Trophoblast cell (in vitro differentiated cells and primary cell): ENCODE results near the gene TECPR1.
A peak's percentile ranks its signal among the peaks of the same experiment; 100 is the strongest.

Experiments
- DNase-seq, 2 donors: peaks; one replicate each; pipeline ENCODE4 v3.0.0-alpha.2; 2016
- H2AFZ ChIP-seq: 2 replicates; pipeline ENCODE4 v1.6.1; 2013; ENCODE audit warnings: low read length, moderate library complexity, mild to moderate bottlenecking; ENCODE audit not compliant: insufficient read depth, poor library complexity
- H2AK5ac ChIP-seq: 2 replicates; pipeline ENCODE4 v1.6.1; 2013; ENCODE audit warnings: mild to moderate bottlenecking, low read length
- H2BK120ac ChIP-seq: 2 replicates; pipeline ENCODE4 v1.6.1; 2013; ENCODE audit warnings: low read length, mild to moderate bottlenecking, moderate library complexity; ENCODE audit not compliant: insufficient read depth, poor library complexity
- H2BK12ac ChIP-seq: 2 replicates; pipeline ENCODE4 v1.6.1; 2013; ENCODE audit warnings: mild to moderate bottlenecking, low read length, moderate library complexity
- H2BK5ac ChIP-seq: 2 replicates; pipeline ENCODE4 v1.6.1; 2013; ENCODE audit warnings: low read length, low read depth, moderate library complexity, mild to moderate bottlenecking; ENCODE audit not compliant: poor library complexity
- H3K14ac ChIP-seq: 2 replicates; pipeline ENCODE4 v1.6.1; 2013; ENCODE audit warnings: mild to moderate bottlenecking, low read length
- H3K18ac ChIP-seq: 2 replicates; pipeline ENCODE4 v1.6.1; 2013; ENCODE audit warnings: mild to moderate bottlenecking, low read length
- H3K23ac ChIP-seq: 2 replicates; pipeline ENCODE4 v1.6.1; 2013; ENCODE audit warnings: low read length
- H3K27ac ChIP-seq: 2 replicates; pipeline ENCODE4 v1.5.1; 2013; ENCODE audit warnings: low read depth, mild to moderate bottlenecking, inconsistent platforms, low read length, moderate library complexity
- H3K27me3 ChIP-seq: 2 replicates; pipeline ENCODE4 v1.6.1; 2013; ENCODE audit warnings: inconsistent platforms, mild to moderate bottlenecking, low read length, moderate library complexity; ENCODE audit not compliant: insufficient read depth
- H3K36me3 ChIP-seq, 2 experiments: 1 replicate in 1 of 2; 2 replicates in 1 of 2; pipeline ENCODE4 v1.6.1; 2013; ENCODE audit warnings: low read length in 2 of 2, mild to moderate bottlenecking in 2 of 2, moderate library complexity in 1 of 2; ENCODE audit not compliant: insufficient read depth in 2 of 2, control insufficient read depth in 1 of 2
- H3K4ac ChIP-seq: 2 replicates; pipeline ENCODE4 v1.6.1; 2013; ENCODE audit warnings: low read depth, mild to moderate bottlenecking, low read length, moderate library complexity
- H3K4me1 ChIP-seq, 2 experiments: 1 replicate in 1 of 2; 2 replicates in 1 of 2; pipeline ENCODE4 v1.6.1; 2013; ENCODE audit warnings: low read length in 2 of 2, mild to moderate bottlenecking in 2 of 2, moderate library complexity in 1 of 2; ENCODE audit not compliant: insufficient read depth in 2 of 2, control insufficient read depth in 1 of 2
- H3K4me2 ChIP-seq: 2 replicates; pipeline ENCODE4 v1.6.1; 2013; ENCODE audit warnings: inconsistent platforms, mild to moderate bottlenecking, low read length, moderate library complexity
- H3K4me3 ChIP-seq: 2 replicates; pipeline ENCODE4 v1.5.1; 2013; ENCODE audit warnings: mild to moderate bottlenecking, low read depth, low read length, inconsistent platforms
- H3K79me1 ChIP-seq: one replicate; pipeline ENCODE4 v1.6.1; 2013; ENCODE audit warnings: low read length
- H3K79me2 ChIP-seq: 2 replicates; pipeline ENCODE4 v1.6.1; 2013; ENCODE audit warnings: low read length, mild to moderate bottlenecking; ENCODE audit not compliant: control insufficient read depth, insufficient read depth, poor library complexity
- H3K9ac ChIP-seq: 2 replicates; pipeline ENCODE4 v1.6.1; 2013; ENCODE audit warnings: mild to moderate bottlenecking, low read length
- H3K9me3 ChIP-seq: 2 replicates; pipeline ENCODE4 v1.6.1; 2013; ENCODE audit warnings: low read depth, mild to moderate bottlenecking, control low read depth, inconsistent platforms, low read length; ENCODE audit not compliant: insufficient read depth
- H4K12ac ChIP-seq: 2 replicates; pipeline ENCODE4 v1.6.1; 2013; ENCODE audit warnings: low read depth, mild to moderate bottlenecking, low read length, moderate library complexity
- H4K8ac ChIP-seq: 2 replicates; pipeline ENCODE4 v1.6.1; 2013; ENCODE audit warnings: low read depth, mild to moderate bottlenecking, low read length, moderate library complexity
- H4K91ac ChIP-seq: one replicate; pipeline ENCODE4 v1.6.1; 2013; ENCODE audit warnings: low read depth, mild to moderate bottlenecking, low read length, moderate library complexity
- WGBS: extraction: QIAGEN DNeasy Blood & Tissue Kit; methylation state at CpG from one replicate; pipeline ENCODE4 v1.1.7; 2013; ENCODE audit warnings: missing lambda C conversion rate; ENCODE audit not compliant: insufficient read length, insufficient coverage; ENCODE audit errors: extremely low coverage; 5-methylcytosine and 5-hydroxymethylcytosine counted together

The TECPR1 gene

GRCh38 chr7:98287486-98287959 lies 35.5 kb upstream of the TECPR1 start:
- peaks cover 50 to 61% of the 10 kb centered on the region in 2 experiments for H3K36me3 ChIP-seq
- H3K4me2 ChIP-seq = no peak overlapping the region
- H4K12ac ChIP-seq = no peak overlapping the region
- H3K9ac ChIP-seq = no peak overlapping the region
- peak overlapping the region; percentile 29 for H2BK5ac ChIP-seq
- peaks cover 44 to 57% of the 10 kb centered on the region in 2 experiments for H3K4me1 ChIP-seq
- H4K8ac ChIP-seq = peak overlapping the region; percentile 20
- peak; percentile 19 to 46 for DNase-seq
- H3K4me3 ChIP-seq = no peak overlapping the region
- peak overlapping the region; percentile 85 for H2AK5ac ChIP-seq
- H4K91ac ChIP-seq = peak overlapping the region; percentile 71
- H3K27me3 ChIP-seq = no peaks in the 10 kb centered on the region
- H3K79me2 ChIP-seq = peaks cover 46% of the 10 kb centered on the region
- H3K9me3 ChIP-seq = no peaks in the 10 kb centered on the region
- peak overlapping the region; percentile 96 for H3K4ac ChIP-seq
- no peak overlapping the region for H2AFZ ChIP-seq
- H3K27ac ChIP-seq = peak overlapping the region; percentile 55
- H3K18ac ChIP-seq = peak overlapping the region; percentile 31
- H3K79me1 ChIP-seq = peaks cover 41% of the 10 kb centered on the region
- H2BK120ac ChIP-seq = peak overlapping the region; percentile 20
- H3K14ac ChIP-seq = peak overlapping the region; percentile 76
- no peak overlapping the region for H3K23ac ChIP-seq
- WGBS = no CpG with 5 or more reads among the region's 14 CpGs
- H2BK12ac ChIP-seq = peak overlapping the region; percentile 1

GRCh38 chr7:98286701-98287485 lies 34.9 kb upstream of the TECPR1 start:
- Histone ChIP-seq H3K4ac (peak overlapping the region; percentile 96), H4K91ac (peak overlapping the region; percentile 71), H2BK120ac (peak overlapping the region; percentile 25), H4K12ac (no peak overlapping the region), H3K4me2 (peak overlapping the region; percentile 52), H3K18ac (peak overlapping the region; percentile 31), H3K79me1 (peaks cover 47% of the 10 kb centered on the region), H3K4me3 (no peak overlapping the region), H3K9ac (no peak overlapping the region), H2AFZ (no peak overlapping the region), H3K14ac (peak overlapping the region; percentile 76), H3K27ac (peak overlapping the region; percentile 55), H3K23ac (no peak overlapping the region), H2AK5ac (peak overlapping the region; percentile 85), H4K8ac (peak overlapping the region; percentile 59), H3K27me3 (no peaks in the 10 kb centered on the region), H3K4me1 (peaks cover 47 to 60% of the 10 kb centered on the region in 2 experiments), H3K9me3 (no peaks in the 10 kb centered on the region), H3K36me3 (peaks cover 43 to 55% of the 10 kb centered on the region in 2 experiments), H2BK12ac (peak overlapping the region; percentile 47), H3K79me2 (peaks cover 52% of the 10 kb centered on the region), H2BK5ac (peak overlapping the region; percentile 94)
- DNase-seq = no peak
- WGBS = no CpG with 5 or more reads among the region's 21 CpGs

GRCh38 chr7:98286093-98286539 lies 34.1 kb upstream of the TECPR1 start:
- H3K4ac ChIP-seq = peak overlapping the region; percentile 88
- H3K79me2 ChIP-seq = peaks cover 55% of the 10 kb centered on the region
- H3K9me3 ChIP-seq = no peaks in the 10 kb centered on the region
- peak overlapping the region; percentile 86 for H3K27ac ChIP-seq
- H2BK5ac ChIP-seq = peak overlapping the region; percentile 94
- H3K9ac ChIP-seq = no peak overlapping the region
- H2AFZ ChIP-seq = no peak overlapping the region
- peak overlapping the region; percentile 52 for H3K4me2 ChIP-seq
- WGBS = no CpG with 5 or more reads among the region's 14 CpGs
- peak; percentile 96 to 97 for DNase-seq
- H3K18ac ChIP-seq = peak overlapping the region; percentile 91
- H4K91ac ChIP-seq = peak overlapping the region; percentile 90
- H2AK5ac ChIP-seq = peak overlapping the region; percentile 99
- peak overlapping the region; percentile 89 for H2BK120ac ChIP-seq
- peak overlapping the region; percentile 72 for H4K12ac ChIP-seq
- H3K23ac ChIP-seq = no peak overlapping the region
- H4K8ac ChIP-seq = peak overlapping the region; percentile 84
- H2BK12ac ChIP-seq = peak overlapping the region; percentile 58
- no peaks in the 10 kb centered on the region for H3K27me3 ChIP-seq
- H3K4me1 ChIP-seq = peaks cover 47 to 60% of the 10 kb centered on the region in 2 experiments
- peaks cover 50% of the 10 kb centered on the region for H3K79me1 ChIP-seq
- H3K36me3 ChIP-seq = peaks cover 36 to 48% of the 10 kb centered on the region in 2 experiments
- peak overlapping the region; percentile 96 for H3K14ac ChIP-seq
- no peak overlapping the region for H3K4me3 ChIP-seq

GRCh38 chr7:98285157-98286092 lies 33.4 kb upstream of the TECPR1 start:
- peaks cover 29 to 41% of the 10 kb centered on the region in 2 experiments for H3K36me3 ChIP-seq
- peak overlapping the region; percentile 8 for H2AFZ ChIP-seq
- WGBS = no CpG with 5 or more reads among the region's 21 CpGs
- peak overlapping the region; percentile 96 for H3K14ac ChIP-seq
- H3K23ac ChIP-seq = no peak overlapping the region
- H2BK5ac ChIP-seq = peak overlapping the region; percentile 94
- peaks cover 55% of the 10 kb centered on the region for H3K79me2 ChIP-seq
- H4K12ac ChIP-seq = peak overlapping the region; percentile 72
- H4K8ac ChIP-seq = peak overlapping the region; percentile 84
- no peaks in the 10 kb centered on the region for H3K27me3 ChIP-seq
- H2BK12ac ChIP-seq = peak overlapping the region; percentile 58
- peaks cover 50% of the 10 kb centered on the region for H3K79me1 ChIP-seq
- H2AK5ac ChIP-seq = peak overlapping the region; percentile 99
- H4K91ac ChIP-seq = peak overlapping the region; percentile 90
- peak overlapping the region; percentile 6 for H3K4me3 ChIP-seq
- no peak overlapping the region for H3K9ac ChIP-seq
- peak overlapping the region; percentile 86 for H3K27ac ChIP-seq
- peak overlapping the region; percentile 88 for H3K4ac ChIP-seq
- no peaks in the 10 kb centered on the region for H3K9me3 ChIP-seq
- H3K4me1 ChIP-seq = peaks cover 47 to 63% of the 10 kb centered on the region in 2 experiments
- H3K18ac ChIP-seq = peak overlapping the region; percentile 91
- peak overlapping the region; percentile 88 for H3K4me2 ChIP-seq
- peak overlapping the region; percentile 89 for H2BK120ac ChIP-seq
- peak; percentile 27 to 41 for DNase-seq
